ENCODE results near the gene USP21.

USP21 gene

DNA sequence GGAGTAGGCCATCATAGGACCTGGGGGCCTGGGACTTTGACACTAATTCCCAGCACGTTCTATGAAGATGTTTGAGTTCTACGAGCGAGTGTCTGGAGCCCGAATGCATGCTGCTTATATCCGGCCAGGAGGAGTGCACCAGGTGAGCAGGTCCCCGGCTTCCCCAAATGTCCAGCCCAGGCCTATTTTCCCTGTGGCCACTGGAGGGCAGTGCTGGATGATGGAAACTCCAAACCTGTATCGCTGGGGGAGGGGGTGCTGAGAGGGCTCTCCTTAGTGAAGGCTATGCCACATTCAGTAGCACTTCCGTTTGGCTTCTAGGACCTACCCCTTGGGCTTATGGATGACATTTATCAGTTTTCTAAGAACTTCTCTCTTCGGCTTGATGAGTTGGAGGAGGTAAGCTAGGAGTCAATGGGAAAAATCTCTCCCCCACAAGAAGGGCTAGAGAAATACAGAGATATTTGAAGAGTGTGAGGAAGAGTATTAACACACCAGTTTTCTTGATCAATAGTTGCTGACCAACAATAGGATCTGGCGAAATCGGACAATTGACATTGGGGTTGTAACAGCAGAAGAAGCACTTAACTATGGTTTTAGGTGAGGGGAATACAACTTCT is 50.6 kb downstream of the USP21 start:
- peak in 1 of 3 experiments; percentile 45 for DNase-seq (ENCODE audit: low read depth in 2 of 3, low spot score in 2 of 3)

DNA sequence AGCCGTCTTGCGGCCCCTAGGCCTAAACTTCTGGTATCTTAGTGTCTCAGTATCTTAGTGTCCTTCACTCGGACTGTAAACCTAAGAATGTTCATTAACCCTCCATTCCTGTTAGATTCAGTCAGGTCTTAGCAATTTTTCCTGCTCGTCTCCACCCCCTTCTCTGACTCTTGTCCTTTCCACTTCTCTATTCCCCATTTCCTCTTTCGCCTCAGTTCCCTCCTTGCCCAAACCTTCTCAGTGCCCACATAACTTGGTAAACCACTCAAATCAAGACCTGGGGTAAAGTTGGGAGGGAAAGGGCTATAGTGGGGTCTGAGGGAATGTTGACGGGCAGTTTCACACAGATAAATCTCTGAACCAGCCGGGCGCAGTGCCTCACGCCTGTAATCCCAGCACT is 55.1 kb downstream of the USP21 start:
- no peak for DNase-seq (ENCODE audit: low read depth in 2 of 3, low spot score in 2 of 3)

DNA sequence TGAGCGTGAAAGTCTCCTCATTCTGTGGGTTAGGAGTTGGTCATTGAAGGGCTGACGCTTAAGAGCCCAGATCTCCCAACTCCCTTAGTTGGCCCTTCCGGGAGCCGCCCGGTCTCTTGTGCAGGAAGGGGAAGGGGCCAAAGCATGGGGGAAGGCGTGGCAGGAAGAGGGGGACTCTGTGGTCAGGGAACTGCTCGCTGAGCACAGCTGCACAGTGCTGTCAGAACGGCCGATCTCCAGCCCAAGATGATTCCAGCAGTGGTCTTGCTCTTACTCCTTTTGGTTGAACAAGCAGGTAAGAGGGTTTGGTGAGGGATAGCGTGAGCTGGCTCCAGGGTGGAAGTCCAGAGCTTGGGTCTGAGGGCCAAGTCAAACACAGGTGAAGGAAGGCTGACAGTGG is 55.8 kb downstream of the USP21 start, which contains the start of gene FCER1G:
Gene FCER1G (plus strand): TSS at position 220 of the 400 bp plus-strand sequence. CDS start 27 bp downstream, at position 247.
- no peak for DNase-seq (ENCODE audit: low read depth in 2 of 3, low spot score in 2 of 3)

Measured in activated CD8-positive, alpha-beta memory T cell treated with anti-CD3 and anti-CD28 coated beads for 48 hours (primary cell).